SKM-1 (cell line): Measurements from ENCODE around the gene PTPN1.

Experiments used
- DNase-seq: peaks from one replicate; lab custom pipeline; 2025; ENCODE audit not compliant: unreplicated experiment; lab: John Stamatoyannopoulos, UW

The PTPN1 gene

DNA sequence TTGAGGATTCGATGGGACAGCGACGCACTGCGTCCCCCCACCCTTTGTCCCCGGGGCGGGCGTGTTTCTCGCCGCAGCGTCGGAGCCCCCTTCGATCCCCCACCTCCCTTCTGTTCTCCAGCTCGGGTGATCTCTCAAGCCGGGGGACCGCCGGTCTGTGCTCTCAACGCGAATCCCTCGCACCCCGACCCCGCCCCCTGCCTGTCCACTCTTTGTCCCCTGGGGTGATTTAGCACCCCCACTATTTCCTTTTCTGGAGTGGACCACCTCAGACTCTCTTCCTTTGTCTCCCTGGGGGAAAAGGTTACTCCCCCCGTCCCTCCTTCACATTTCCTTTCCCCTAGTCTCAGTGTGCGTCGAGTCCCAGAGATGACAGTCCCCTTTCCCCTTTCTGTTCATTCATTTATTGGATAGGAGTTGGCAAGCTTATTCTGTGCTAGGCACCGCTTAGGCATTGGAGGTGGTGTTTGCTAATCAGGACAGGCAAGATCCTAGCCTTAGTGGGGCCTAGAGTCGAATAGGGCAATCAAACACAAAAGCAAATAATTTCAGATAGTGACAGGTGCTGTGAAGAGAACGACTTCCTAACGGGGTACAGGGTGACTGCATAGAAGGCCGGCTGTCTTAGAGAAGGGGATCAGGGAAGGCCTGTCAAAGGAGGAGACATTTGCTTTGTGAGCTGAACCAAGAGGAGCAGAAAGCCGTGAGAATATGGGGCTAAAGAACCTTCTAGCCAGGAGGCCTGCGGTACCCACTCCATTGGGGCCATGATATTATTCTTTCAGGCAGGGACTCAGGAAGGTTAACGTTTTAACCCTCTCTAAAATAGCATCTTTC, 741 bp downstream of the PTPN1 start:
- DNase-seq = no peak

DNA sequence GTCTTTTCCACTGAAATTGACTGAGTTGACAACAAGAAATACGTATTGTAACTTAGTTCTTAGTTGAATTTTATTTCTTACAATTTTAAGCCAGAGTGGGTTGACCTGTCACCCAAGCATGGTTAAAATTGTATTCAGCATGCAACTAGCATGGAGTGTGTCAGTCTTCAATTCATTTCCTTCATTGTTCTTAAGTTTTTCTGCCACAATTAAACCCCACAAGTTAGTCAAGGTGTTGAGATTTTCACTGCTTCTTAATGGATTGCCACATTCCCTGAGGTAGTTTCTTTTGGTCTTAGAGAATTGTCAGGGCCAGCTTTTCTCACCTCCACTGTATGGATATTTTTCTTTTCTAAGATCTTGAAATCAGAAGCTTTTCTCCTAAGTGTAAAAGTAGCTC, 2.1 kb downstream of the PTPN1 start:
- no peak for DNase-seq

DNA sequence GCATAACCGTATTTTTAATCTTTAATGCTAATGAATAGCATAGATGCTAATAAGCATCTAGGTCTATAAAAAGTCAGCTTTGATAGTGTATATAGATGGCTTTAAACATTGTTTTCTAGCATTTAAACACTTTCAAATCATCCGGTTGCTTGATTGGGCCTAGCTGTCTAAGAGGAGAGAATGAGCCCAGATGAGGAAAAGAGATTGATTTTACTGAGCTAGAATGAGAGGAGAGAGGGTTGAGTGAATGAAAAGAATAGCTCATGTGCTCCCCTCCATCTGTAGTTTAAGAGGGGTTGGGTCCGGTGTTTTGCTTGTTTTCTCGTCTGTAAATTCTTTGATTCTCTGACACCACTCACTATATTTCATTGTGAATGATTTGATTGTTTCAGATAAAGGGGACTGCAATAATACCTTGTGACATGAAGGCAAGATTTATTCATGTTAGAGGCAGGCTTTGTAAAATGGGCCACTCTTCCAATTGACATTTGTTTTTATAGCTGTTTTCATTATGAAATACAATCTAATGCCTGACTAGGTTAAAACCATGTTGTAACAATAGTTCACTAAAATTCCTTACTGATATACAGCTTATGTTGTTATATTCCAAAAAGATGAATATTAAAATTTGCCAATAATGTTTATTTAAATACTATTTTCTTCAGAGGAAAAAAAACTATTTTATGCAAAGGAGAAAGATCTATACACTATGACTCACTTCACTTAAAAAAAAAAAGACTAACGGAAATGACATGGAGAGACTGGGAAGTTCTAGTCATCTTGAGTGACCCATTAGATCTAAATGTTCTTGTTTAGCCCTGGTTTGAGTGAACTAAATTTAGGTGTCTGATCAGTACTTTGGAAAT, 3.2 kb downstream of the PTPN1 start:
- no peak for DNase-seq

DNA sequence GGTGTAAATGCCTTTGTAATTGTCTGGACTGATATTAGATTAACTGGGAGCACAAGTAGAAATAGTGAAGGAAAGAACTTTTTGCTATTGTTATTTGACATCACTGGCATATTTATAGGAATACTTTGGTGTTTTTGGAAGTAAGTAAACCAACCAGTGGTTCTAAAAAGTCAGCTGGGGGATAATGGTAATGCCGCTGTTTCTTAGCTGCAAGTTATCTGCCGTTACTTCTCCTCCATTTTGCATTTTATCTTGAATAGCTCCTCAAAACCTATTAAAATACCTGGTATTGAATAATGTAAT, 3.8 kb downstream of the PTPN1 start:
- DNase-seq = no peak

DNA sequence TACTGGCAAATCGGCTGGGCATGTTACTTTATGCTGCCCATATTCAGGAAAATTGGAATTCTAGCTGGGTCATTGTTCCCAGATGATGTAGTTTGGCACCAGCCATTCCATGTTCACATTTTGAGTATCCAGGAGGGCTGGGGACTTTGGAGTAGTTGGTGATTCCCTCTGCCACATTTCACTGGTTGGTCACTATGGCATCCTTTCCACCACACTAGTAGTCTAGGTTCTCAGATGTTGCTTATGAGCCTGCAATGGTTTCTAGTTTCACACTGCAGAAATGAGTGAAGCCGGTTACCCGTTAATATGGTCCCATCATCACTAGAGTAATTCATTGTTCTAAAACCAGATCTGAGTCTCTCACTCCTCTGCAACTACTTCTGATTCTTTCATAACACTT, 4.6 kb downstream of the PTPN1 start:
- DNase-seq = no peak

DNA sequence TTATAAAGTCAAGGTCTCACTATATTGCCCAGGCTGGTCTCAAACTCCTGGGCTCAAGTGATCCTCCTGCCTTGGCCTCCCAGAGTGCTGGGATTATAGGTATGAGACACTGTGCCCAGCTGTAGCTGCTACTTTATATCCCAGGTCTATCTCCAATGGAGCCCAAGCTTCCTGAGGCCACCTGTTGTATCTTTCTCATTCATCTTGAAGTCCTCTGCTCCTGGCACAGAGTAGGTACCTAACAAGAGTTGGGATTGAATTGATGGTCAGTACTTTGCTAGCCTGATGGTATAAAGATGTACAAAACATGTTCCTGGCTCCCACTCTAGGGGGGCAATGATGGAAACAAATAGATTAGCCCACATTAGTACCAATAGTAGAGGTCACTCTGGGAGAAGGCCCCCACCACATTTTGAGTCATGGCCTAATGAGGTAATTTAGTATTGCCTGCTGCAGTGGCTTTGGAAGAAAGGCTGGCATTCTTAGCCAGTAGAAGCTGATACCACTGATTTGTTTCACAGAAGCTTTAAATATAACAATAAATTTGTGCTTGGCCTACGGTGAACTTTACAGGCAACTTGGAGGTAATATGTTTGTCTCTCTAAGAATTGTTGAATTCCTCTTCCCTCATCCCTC, 5.4 kb downstream of the PTPN1 start:
- DNase-seq = no peak

DNA sequence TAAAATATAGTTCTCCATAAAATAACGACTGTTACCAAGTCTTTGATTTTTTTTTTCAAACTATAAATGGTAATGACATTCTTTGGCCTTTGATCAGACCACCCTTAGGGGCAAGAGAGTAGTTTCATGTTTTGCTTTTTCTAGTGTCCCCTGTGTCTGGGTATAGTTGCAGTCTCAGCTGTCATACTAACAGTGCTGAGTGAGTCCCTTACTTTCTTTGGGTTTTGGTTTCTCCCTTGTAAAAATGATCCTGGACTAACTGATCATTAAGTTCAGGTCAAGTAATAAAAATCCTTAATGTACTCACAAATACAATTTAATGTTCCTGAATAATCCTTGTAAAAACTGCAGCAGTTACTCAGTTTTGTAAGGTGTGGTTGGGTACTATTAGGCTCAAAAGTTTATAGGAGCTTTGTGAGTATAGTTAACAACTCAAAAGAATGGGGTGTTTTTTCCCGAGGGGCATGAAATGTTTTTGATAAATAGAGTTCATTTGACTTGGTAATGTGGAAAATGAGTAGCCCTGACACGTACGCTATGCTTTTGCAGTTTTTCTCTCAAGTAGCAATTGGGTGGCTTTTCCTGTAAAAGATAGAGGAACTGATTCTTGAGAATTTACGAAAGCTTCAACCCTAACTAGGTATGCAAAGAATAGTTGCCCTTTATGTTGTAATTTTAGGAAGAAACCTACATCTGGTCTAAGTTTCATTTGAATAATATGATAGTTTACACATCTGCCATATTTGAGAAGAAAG, 6.2 kb downstream of the PTPN1 start:
- peak; percentile 44 for DNase-seq

DNA sequence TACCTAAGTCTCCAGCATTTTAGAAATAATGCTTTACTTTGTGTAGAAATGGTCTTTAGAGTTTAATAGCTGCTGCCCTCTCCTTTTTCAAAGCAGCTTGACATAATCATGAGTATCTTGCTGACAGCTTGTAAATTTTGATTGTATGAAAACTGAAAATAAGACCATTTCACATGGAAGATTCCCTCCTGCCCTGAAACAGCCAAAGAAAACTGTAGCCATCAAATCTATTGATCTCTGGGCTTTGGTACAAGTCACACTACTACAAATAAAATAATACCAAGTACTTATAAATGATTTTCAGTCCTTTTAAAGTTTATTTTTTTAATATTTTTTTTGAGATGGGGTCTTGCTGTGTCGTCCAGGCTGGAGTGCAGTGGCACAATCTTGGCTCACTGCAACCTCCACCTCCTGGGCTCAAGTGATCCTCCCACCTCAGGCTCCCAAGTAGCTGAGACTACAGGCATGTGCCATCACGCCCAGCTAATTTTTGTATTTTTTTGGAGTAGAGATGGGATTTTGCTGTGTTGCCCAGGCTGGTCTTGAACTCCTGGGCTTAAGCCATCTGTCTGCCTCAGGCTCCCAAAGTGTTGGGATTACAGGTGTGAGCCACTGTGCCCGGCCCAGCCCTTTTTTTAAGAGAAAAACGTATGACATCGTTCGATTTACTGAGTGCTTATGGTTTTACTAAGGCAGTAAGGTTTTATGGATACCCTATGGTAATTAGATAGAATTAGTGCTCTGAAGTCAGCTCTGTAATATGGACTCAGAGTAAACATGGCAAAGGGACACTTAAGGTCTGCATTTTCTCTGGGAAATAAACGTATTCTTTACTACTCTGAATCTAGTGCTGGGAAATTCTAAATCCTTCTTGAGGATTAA, 7.0 kb downstream of the PTPN1 start:
- no peak for DNase-seq

DNA sequence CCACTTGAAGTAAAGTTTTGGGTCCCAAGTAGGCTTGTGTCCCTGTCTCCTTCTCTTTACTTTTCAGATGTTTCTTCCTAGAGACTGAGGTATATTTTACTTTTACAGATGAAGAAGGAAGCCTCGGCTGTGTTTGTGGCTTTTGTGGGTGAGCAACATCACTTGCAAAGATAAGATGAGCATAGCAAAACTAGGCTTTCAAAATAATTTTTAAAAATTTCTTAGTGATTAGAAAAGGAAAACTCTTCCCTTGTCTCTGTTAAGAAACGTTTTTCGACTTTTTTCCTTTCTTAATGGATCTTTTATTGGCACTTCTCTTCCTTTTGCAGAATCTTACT, 7.6 kb downstream of the PTPN1 start:
- no peak for DNase-seq

DNA sequence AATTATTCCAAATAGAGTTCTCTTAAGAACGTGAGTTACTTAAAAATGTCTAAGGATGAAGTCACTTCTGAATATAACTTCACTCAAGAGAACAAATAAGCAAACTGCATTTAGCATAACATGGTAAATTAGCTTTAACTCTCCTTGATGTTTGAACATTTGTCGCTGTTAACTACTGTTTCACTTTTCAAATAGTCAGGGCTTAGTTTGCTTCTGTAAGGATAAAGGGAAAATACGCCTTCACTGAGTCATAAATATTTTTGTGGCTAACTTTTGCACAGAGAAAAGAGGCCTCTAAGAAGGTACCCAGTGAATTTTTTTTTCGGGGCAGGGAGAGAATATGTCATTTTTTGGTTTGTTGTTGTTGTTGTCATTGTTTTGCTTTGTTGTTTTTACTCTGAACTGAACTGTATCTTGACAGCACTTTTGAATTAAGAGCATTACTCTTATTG, 8.1 kb downstream of the PTPN1 start:
- no peak for DNase-seq

DNA sequence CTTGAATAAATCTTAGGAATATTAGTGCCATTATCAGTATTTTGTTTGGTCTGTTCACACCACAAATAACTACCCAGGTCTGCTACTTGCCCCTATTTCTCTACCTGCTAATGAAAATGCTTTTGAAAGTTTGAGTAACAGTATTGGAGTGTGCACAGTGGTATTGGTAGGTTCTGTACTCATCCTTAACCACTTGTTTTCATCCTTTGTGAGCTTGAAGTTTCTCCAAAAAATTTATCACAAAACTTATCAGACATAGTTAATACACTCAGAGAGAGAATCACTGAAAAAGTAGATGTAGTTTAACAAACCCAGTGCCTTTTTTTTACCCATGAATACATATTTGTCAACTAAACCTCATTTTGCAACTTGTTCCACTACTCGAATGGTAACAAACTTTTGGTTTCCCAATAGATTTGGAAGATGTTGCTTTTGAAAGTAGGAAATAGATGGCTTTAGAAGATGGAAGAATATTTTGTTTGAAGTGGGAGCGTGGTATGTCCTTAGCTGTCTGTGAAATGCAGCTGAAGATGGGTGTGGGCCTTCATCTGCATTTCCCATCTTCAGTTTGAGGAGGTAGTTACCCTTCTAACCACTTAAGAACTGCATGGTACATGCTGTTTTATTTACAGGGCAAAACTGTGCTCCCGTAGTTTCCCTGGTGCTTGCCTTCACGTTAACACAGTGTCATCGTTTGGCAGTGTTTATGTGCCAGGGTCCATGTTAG, 9.0 kb downstream of the PTPN1 start:
- DNase-seq = no peak

DNA sequence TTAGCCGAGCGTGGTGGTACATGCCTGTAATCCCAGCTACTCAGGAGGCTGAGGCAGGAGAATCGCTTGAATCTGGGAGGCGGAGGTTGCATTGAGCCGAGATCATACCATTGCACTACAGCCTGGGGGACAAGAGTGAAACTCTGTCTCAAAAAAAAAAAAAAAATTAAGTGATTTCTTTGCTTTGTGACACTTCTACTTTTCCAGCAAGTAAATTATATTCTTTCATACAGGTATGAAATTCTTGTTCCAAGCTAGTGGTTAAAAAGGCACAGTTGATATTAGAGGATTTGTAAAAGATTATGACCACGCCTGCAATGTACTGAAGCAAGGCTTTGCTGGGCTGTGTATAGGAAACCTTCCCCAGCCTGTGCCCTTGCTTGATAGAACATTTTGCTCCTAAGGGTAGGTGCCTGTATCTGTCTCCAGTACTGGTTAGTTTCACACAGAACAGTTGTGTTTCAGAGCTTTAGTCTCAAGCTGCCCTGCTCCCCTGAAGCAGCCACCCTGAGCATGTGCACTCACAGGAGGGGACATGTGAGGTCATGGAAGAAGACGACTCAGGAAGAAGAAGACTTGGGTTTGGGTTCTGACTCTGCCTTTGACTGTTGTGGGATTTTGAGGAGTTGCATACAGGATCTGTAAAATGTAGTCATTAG, 10.2 kb downstream of the PTPN1 start:
- no peak for DNase-seq

DNA sequence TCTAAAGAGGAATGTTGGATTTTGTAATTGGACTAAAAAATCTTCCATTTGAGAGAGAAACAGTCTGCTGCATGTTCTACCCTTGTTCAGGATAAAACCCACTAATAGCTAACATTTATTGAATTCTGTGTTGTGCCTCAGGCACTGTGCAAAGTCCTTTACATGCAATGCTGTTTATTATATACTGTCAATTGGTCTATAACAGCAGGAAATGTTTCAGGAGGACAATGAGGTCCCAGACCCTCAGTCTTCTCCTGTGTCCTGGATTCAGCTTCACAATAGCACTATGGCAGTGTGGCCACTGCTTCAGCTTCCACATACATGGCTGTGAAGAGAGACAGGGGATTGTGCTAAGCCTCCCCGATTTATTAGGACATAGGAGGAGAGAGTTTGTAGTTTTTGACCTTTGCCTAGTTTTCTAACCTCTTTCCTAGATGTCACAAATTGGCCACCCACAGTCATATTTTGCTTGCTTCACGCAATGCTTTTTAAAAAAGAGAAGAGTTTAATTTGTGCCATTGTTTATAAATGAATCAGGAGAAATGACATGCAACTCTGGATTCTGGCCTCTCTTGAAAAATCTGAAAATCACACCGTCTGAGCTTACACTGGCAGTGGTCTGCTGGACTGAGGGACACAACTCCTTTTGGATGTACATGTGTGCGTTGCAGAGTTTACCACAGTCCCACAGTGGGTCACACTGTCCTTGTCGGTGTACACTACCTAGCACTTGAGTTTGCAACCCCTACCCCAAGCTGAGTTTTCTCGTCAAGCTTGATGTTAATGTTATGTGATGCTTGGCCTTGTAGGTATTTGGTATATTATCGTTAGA, 11.3 kb downstream of the PTPN1 start:
- no peak for DNase-seq

DNA sequence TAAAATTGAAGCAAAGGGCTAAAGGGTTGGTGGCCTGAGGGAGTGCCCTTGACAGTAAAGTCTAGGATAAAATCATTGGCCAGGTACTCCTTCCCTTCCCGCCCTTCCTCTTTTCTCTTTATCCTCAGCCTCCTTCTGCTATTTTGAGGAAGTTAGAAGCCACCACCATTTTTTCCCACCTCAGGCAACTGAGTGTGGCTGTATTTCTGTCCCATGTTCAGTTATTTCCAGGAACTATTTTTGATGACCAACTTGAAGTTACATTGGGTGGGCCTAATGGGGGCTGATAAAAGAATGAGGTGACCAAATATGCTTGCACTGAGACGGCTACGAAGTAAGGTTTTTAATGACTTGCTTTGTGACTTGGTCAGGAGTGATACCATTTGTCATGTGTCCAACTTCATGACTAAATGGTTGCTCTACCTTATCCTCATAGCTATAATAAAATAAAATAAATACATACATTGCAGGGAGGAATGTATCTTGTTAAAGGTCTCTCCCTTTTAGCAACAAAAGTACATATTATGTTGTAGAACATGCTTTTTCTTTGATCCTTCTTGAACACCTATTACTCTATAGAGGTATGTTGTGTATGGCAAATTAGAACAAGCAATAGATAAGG, 12.0 kb downstream of the PTPN1 start:
- peak; percentile 65 for DNase-seq

DNA sequence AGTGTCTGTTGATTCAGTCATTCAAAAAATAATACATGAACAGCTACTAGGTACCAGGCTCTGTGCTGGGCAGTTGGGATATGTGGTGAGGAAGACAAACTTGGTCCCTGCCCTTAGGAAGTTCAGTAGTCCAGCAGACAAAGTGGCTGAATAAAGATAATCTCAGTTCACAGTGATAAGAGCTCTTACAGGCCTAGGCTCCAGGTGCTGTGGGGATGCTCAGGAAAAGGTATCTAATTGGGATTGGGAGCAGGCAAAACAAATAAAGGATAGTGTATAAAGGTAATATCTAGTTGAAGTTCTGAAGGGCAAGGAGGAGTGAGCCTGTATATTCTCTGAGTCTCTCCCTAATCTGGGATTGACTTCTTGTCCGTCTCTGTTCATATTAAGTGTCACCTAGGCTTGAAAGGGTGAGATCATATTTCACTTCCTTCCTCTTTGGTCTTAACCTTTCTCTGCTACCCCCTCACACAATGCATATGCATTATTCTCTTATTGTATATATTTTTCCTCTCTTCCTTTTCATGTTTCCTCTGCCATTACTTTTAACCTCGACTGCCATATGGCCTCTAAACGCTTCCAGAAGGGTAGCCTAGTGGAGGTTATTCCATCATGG, 13.5 kb downstream of the PTPN1 start:
- no peak for DNase-seq

DNA sequence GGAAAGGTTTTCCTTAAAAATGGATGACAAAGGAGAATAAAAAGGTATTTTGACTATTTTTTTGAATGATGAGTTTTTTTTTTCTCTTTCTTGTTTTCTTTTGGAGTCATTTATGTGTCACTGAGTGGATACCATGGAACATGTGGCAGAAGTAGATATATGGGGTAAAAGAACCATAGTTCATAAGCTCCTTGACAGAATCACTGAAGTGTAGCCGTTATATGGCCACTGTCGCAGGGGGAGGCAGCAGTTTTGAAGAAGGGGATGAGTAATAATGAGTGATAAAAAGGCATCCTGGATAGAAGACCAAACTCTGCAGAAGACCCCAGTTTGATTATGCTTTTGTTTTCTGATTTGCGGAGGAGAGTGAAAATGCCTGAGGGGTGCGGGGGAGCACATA, 15.5 kb downstream of the PTPN1 start:
- no peak for DNase-seq

DNA sequence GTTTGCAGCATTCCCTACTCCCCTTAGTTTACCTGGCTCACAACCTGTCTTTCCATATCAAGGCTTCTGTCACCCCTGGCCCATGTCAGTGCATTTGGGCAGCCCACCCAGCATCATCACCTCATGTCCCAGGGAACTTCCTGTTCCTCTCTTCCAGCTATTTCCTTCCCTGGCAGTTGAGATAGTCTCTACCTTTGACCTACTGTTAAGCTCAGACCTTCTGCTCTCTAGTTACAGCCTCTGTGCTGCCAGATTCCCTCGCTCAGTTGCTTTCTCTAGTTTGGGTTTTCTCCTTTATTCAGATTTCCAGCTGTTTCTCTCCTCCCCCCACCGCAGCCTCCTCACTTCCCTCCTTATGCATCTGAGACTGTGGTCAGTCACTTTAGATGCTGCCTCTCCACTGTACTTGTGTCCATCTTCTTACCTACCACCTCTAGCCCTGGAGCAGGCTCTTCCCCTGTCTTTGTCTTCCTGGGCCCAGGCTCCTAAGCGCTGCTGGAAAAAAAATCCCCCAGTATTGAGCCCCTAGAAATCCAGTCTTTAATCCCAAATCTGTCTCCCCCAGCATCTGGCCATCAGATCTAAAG, 16.3 kb downstream of the PTPN1 start:
- DNase-seq = no peak
